ENCODE results near the gene ASXL2.
"Not testable (repeated sequence)": the region's sequence is repeated elsewhere in the genome, so short reads cannot be mapped to it uniquely, and the experiment has no call there.

ASXL2 gene

DNA sequence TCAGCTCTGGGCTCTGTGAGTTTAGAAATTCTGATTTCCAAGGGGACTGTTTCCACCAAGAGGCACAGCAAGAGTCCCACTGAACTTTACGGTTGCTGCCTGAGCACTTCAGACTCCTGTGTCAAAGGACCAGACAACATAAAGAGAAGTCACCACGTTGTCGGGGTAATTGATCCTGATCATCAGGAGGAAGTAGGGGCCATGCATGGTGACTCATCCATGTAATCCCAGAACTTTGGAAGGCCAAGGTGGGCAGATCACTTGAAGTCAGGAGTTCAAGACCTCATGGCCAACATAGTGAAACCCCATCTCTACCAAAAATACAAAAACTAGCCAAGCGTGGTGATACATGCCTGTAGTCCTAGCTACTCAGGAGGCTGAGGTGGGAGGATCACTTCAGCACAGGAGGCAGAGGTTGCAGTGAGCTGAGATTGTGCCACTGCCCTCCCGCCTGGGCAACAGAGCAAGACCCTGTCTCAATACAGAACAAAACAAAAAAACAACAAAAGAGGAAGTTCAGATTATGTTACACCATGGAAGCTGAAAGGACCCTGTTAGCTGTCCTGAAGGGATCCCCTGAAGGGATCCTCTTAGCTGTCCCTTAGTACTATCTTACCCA is 9.4 kb upstream of the ASXL2 start:
- no peak for DNase-seq

DNA sequence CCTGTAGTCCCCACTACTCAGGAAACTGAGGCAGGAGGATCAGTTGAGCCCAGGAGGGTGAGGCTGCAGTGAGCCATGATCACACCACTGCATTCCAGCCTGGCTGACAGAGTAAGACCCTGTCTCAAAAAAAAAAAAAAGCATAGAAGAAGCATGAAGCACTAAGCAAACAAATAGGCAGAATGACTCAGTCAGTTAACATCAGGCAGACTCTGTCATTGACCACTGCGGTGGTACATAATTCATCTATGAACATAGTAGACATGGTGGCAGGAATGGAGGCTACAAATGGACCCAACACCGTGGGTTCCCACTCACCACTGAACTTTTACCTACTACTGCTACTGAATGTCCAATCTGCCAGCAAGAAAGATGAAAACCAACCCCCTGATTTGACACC is 7.6 kb upstream of the ASXL2 start:
- DNase-seq = peak; percentile 78

DNA sequence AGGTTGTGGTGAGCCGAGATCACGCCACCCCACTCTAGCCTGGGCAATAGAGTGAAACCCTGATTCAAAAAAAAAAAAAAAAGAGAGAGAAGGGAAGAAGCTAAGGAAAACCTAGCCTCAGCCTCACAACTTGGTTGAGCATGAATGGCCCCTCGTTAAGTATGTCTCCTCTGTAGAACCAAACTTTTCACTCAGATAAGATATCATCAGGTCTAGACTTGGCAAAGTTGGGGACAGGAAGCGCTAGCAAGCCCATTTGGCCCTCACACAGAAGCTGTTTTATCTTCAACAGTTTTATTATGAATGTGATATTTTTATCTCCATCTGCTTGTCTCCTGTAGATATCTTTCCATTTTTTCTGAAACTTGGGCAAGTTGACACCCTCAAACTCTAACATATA is 3.5 kb upstream of the ASXL2 start:
- no peak for DNase-seq

DNA sequence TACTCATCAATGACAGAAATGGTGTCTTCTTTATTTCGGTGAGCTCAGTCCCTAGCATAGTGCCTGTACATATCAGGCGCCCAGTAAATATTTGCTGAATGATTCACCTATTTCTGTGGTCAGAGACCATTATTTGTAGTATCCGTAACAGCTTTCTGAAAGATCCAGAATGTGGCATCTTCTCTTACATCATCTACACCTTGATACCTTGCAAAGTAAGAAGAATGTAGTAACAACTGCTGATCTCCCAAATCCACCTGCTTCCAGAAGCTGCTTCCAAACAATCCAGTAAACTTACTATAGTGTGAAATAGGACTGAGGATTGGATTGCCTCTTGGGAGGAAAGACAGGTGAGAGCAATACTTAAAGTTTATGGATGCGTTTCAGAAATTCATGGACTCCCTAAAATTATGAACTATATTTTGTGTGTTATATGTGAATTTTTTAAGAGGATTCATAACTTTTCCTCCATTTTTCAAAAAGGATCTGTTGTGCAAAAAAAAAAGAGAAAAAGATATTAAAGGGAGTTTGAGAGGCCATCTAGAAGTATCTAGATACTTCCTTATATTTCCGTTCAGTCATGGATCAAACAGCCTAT is 945 bp upstream of the ASXL2 start:
- DNase-seq = peak; percentile 54

DNA sequence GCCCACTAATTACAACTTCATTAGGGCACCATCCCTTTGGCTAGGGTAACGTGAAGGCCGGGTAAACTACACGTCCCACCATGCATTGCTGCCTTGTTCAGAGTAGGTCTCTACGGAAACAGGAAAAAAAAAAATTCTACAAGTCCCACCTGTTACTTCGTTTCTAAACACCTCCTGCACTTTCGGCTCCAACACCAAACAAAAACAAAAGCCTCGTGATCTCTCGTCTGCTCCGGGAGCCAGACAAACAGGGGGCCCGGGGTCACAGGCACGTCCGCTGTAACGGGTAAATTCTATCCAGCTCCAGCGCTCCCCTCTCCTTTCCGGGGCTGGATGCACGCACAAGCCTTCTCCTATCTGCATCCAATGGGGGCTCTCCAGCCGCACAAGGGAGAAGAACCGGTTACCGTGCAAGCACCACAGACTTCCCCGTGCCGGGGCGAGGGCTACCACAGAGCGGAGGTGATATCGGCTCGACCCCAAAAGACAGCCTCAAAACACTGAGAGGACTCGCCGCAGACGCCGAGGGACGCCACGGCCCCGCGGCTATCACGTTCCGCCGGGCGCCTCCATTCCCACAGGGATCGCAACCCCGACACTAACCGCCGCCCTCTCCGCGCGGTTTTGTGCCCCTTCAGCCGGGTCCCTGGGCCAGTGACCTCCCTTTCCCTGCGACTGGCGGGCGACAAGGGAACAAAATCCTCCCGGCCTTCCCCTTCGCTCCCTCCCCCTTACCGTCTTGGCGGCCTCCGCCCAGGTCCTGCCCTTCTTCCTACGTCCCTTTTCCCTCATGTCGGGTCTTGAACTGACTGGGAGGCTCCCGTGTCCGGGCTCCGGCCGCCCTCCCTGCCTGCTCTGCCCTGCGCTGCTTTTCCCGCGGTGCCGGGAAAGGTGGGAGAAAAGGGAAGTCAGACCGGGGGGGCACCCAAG is 591 bp downstream of the ASXL2 start:
- peak; percentile 40 for DNase-seq

DNA sequence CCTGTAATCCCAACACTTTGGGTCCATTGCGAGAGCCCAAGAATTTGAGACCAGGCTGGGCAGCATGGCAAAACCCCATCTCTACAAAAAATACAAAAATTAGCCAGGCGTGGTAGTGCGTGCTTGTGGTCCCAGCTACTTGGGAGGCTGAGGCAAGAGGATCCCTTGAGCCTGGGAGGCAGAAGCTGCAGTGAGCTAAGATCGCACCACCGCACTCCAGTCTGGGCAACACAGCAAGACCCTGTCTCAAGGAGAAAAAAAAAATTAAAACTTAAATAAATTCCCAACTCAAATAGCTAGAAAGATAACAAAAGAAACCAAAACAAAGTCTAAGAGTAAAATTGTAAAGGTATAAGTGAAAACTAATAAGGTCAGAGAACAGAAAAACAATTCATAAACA is 6.2 kb downstream of the ASXL2 start:
- DNase-seq = no peak

DNA sequence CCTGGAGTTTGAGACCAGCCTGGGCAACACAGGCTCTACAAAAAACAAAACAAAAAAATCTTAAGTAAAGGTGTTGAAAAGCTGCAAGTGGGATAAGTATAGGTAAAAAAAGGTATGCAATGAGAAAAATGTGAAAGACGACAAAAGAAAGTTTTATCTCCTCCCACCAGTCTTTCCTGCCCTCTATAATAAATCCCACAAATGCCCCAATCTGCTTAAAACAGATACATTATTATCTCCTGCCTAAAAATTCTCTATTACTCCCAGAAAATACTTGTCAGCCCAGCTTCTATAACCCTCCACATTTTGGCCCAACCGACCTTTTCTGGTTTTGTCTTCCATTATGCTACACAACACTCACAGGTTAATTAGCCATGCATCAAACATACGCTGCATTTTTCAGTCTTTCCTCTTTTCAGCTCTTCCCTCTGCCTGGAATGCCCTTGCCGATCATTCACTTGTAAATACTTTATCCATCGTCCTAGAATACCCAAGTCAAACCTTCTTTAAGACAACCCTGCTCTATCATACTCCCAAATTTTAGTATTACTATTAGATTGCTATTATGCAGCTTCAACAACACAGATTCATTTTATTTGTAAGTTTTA is 10.8 kb downstream of the ASXL2 start:
- DNase-seq = no peak

DNA sequence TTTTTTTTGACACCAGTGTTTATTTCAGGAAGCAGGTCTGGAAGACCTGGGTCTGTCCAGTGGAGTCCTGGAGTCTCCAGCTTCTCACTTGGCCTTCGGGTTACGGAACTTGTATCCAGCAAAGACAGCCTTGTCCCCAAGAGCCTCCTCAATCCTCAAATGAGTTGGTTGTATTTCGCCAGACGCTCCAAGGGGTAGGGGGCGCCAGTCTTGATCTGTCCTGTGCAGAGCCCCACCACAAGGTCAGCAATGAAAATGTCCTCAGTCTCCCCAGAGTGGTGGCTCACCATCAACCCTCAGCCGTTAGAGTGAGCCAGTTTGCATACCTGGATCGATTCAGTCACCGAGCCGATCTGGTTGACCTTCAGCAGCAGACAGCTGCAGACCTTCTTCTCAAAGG is 21.9 kb downstream of the ASXL2 start:
- DNase-seq = no peak

DNA sequence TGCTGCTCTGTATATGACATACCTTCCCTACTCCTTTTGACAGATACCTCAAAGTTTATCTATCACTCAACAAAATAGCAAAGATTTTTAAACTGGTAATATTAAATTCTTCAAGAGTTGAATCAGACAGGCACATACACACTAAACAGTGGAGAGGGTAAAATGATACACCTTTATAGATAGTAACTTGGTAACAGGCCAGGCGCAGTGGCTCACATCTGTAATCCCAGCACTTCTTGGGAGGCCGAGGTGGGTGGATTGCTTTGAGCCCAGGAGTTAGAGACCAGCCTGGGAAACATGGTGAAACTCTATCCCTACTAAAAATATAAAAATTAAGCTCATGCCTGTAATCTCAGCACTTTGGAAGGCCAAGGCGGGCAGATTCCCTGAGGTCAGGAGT is 23.2 kb downstream of the ASXL2 start:
- DNase-seq = no peak

DNA sequence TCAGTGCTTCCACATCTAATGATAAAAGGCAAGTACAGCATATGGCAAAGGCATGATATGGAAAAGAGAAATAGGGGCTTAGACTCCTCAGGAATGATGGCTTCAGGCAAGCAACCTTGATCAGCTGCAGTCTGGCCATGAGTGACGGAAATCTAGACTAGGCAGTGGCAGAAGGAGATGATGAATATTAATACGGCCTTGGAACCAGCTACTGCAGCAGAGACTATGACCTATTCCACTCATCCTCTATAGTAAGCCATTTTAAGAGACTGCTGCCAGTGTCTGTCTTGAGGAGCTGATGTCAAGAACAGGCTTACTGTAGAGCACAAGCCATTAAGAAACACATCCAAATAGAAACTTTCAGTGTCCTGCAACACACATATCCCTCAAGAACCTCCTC is 23.7 kb downstream of the ASXL2 start:
- no peak for DNase-seq

DNA sequence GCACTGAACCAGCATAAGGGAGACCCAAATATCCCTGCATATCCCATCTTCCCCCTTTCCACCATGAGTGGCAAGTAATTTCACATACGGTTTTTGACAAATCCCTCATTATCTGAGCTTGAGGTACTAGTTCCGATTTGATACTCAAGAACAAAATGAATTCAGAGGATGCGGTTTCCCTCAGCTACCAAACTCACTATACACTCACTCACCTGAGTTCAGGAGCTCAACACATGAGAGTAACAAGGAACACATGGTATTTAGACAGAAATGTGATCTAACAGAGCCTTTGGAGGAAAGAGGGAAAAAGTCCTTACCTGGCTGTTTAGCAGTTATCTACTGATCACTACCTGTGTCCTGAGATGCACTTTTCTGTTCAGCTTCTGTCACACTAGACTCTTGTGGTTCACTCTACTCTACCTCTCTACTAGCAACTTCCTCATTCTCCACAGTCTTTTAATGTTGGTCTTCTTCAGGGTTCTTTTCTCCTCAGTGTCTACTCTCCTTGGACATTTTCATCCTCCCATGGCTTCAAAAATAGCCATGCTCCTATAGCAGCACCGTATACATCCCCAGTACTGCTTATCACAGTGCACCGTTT is 25.1 kb downstream of the ASXL2 start:
- no peak for DNase-seq

DNA sequence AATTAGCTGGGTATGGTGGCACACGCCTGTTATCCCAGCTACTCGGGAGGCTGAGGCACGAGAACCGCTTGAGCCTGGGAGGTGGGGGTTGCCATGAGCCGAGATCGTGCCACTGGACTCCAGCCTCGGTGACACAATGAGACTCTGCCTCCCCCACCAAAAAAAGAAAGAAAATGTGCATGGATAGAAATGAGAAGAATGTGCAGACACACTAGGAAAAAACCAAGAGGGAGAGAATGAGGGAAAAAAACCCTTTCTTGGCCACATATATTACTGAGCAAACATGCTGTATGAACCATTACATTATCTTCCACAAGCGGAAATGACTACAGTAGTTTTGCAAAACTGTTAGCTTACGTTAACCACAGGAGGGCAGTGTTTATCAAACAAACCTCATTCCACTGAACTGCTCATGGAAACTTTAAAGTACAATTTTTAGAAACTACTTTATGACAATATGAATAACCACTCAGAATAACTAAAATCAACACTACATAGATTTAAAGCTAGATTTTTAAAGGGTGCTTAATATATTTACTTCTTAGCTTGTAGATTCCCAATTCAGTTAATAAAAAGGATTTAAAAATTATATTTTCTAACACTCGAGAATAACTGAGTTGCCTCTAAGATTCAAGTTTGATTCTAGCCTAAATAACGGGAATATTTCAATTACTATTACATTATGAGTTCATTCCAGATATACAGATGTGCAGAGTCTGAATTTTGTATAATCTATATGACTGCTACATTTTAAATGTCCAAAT is 26.4 kb downstream of the ASXL2 start:
- peak; percentile 82 for DNase-seq

DNA sequence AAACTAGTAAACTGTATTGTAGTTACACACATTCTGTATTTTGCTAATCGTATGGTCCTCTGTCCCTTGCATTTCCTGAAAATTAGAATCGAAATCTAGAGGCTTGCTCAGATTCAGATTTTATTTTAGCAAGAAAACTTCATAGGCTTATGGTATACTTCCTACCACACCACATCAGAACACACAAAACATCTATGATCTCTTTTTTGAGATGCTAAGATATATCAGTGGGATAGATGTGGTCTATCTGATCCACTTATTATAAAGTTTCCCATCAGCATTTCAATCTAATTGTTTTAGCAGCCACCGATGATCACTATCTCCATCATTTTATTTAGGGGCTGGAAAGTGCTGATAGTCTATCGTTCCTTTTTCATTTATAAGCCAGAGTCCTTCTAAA is 27.9 kb downstream of the ASXL2 start:
- not testable (repeated sequence) for DNase-seq

DNA sequence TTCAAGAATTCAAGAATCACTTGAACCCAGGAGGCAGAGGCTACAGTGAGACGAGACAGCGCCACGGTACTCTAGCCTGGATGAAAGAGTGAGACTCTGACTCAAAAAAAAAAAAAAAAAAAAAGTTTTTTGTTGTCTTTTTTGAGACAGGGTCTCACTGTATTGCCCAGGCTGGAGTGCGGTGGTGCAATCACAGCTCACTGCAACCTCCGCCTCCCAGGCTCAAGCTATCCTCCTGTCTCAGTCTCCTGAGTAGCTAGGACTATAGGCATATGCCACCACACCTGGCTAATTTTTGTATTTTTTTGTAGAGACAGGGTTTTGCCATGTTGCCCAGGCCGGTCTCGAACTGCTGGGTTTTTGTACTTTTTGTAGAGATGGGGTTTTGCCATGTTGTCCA is 28.9 kb downstream of the ASXL2 start:
- DNase-seq = not testable (repeated sequence)

DNA sequence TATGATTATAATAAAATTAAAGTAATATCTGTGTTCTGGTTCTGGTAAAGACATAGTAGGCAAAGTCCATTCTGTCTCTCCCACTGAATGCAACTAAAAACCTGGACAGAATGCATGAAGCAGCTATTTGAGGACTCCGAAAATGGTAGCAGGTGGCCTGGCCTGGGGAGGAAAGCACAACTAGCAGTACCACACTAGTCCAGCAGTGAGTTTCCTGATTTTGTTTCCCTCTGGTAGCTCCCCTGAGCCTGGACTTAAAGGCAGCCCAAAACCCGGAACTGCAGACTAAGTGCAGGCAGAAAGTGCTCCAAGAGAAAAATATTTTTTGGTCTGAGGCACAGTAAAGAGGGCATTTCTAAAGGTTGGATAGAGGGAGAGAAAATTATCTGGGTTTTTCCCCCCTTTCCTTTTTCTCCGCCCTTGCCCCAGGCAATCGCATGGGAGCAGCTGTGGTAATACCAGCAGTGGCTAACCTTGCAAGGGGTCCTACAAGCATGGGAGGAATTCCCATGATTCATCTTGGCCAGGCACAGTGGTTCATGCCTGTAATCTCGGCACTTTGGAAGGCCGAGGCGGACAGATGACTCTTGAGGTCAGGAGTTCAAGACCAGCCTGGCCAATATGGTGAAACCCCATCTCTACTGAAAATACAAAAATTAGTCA is 32.3 kb downstream of the ASXL2 start:
- no peak for DNase-seq

DNA sequence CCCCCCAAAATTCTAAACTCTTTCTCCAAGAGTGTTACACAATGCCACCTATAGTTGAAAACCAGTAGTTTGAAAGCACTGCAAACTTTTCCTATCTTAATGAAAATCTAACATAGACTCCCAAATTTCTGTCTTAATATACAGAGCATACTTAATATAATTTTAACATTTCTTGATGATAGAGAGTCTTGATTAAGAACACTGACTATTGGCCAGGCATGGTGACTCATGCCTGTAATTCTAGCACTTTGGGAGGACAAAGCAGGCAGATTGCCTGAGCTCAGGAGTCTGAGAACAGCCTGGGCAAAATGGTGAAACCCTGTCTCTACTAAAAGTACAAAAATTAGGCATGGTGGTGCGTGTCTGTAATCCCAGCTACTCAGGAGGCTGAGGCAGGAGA is 34.2 kb downstream of the ASXL2 start:
- peak; percentile 43 for DNase-seq

DNA sequence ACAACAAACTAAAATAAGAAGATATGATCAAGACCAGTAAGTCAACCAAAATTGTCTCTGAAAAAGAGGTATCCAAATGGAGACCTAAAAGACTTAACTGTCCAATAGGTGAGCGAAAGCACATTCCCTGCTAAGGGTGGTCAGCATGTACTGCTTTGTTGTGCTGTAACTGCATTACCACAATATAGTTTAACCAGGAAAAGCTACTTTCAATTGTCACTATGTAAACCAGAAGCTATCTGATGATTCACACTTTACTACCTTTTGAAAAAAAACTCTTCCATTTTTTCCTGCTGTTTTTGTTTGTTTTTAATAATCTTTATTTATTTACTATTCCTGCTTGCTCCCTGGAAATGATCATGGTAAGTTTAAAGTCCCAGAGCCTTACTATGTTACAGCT is 36.1 kb downstream of the ASXL2 start:
- no peak for DNase-seq

DNA sequence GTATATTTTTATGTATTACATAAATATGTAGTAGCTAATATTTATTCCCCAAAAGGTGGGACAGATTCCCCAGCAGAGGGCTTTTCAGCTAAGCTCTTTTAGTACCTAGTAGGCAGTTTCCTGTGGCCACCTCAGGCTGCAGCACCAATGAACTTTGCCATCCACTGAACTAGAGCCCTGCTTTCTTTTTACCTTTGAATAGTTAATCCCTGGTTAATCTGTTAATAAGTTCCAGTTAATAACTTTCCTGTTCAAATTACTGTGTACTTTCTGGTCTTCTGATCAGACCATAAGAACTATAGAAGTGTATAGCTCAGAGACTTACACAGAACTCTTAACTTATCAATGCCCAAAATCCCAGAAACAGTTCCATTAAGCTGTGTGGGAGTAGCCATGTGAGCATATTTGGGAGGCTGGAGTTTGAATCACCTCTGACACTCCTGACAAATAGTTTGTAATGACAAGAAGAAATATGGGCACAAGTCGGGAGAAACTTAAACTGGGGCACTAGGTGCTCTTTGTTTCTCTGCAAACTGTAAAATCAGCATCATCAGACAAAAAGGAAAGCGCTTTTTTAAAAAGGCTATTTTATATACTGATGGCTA is 40.0 kb downstream of the ASXL2 start:
- DNase-seq = no peak

DNA sequence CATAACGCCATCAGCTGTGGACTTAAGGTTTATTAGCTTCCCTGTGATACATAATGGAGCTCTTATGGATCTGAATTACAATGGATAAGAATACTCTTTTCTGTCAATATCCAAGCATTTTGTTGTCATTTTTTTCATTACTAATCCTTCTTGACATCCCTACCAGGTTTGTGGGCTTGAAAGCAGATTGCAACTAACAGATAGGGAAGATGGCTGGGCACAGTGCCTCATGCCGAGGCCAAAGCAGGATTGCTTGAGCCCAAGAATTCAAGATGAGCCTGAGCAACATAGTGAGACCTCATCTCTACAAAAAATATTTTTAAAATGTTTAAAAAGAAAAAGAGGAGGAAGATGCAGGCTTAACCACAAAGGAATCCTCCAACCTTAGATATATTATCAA is 42.4 kb downstream of the ASXL2 start:
- DNase-seq = no peak

DNA sequence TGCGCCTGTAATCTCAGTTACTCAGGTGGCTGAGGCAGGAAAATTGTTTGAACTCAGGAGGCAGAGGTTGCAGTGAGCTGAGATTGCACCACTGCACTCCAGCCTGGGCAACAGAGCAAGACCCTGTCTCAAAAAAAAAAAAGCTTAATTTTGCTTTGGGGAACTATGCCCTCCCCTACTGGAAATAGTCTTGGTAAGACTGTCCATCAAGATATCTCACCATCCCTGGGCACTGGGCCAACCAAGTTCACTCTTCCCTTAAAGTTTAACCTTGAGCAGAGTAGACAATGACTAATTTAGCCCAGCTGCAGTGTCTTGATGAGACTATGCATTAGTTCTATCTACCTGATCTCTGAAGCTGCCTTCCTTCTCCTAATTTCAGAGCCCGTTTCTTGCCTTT is 44.7 kb downstream of the ASXL2 start:
- DNase-seq = peak; percentile 13

DNA sequence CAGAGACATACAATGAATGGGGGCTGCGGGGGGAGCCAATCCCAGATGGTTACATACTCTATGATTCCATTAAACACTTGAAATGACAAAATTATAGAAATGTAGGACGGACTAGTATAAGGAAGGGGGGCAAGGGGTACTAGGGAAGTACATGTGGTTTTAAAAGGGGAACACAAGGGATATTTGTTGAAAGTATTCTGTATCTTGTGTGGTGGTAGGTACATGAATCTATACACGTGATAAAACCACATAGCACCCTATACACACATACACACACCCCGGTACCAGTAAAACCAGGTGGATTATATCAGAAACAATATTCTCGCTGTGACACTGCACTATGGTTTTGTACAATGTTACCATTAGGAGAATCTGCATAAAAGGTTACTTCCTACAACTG is 45.4 kb downstream of the ASXL2 start:
- no peak for DNase-seq

Measured in fibroblast of skin of right quadriceps (primary cell).